Loucy (cell line): ENCODE measurements around the gene NKAIN4.

Experiments used
- H2AFZ ChIP-seq: fragments of 200-600 bp; sonication (generic); 2 replicates; pipeline ENCODE4 v1.6.0; 2016; ENCODE audit warnings: antibody characterized with exemption, mild to moderate bottlenecking, low read length, moderate library complexity
- H3F3A ChIP-seq: fragments of 200-600 bp; 2 replicates; pipeline ENCODE4 v1.6.0; 2016; ENCODE audit warnings: antibody characterized with exemption, low read depth, mild to moderate bottlenecking
- H3K27me3 ChIP-seq: fragments of 200-600 bp; sonication (generic); 2 replicates; pipeline ENCODE4 v1.6.1; 2014; ENCODE audit warnings: low read length, mild to moderate bottlenecking; ENCODE audit not compliant: insufficient read depth, poor library complexity, severe bottlenecking
- H3K36me3 ChIP-seq: fragments of 200-600 bp; sonication (generic); 2 replicates; pipeline ENCODE4 v1.6.1; 2016; ENCODE audit warnings: low read length; ENCODE audit not compliant: insufficient read depth
- H3K4me1 ChIP-seq: fragments of 200-600 bp; sonication (generic); 2 replicates; pipeline ENCODE4 v1.5.1; 2014; ENCODE audit warnings: low read length, mild to moderate bottlenecking; ENCODE audit not compliant: insufficient read depth, poor library complexity, severe bottlenecking
- H3K4me2 ChIP-seq: fragments of 200-600 bp; sonication (generic); 2 replicates; pipeline ENCODE4 v1.6.0; 2014; ENCODE audit warnings: antibody characterized with exemption, low read length, low read depth, mild to moderate bottlenecking; ENCODE audit not compliant: poor library complexity, severe bottlenecking
- H3K4me3 ChIP-seq: fragments of 200-600 bp; sonication (generic); 2 replicates; pipeline ENCODE4 v1.5.1; 2014; ENCODE audit warnings: low read length, mild to moderate bottlenecking, mixed read lengths; ENCODE audit not compliant: poor library complexity, severe bottlenecking
- H3K79me2 ChIP-seq: fragments of 200-600 bp; sonication (generic); 2 replicates; pipeline ENCODE4 v1.6.1; 2014; ENCODE audit warnings: low read length; ENCODE audit not compliant: insufficient read depth
- H3K9ac ChIP-seq: fragments of 200-600 bp; sonication (generic); 2 replicates; pipeline ENCODE4 v1.6.0; 2014; ENCODE audit warnings: mild to moderate bottlenecking, low read depth, low read length, moderate library complexity; ENCODE audit not compliant: poor library complexity, severe bottlenecking
- H3K9me2 ChIP-seq: fragments of 200-600 bp; sonication (generic); replicated peaks from 2 replicates; pipeline ENCODE4 v1.6.1; 2016; ENCODE audit warnings: low read depth, low read length, mixed read lengths
- H3K9me3 ChIP-seq: fragments of 200-600 bp; sonication (generic); 2 replicates; pipeline ENCODE4 v1.6.1; 2014; ENCODE audit warnings: mild to moderate bottlenecking, antibody characterized with exemption, low read length, low read depth; ENCODE audit not compliant: insufficient read depth
- H4K20me1 ChIP-seq: fragments of 200-600 bp; sonication (generic); 2 replicates; pipeline ENCODE4 v1.6.0; 2014; ENCODE audit warnings: antibody characterized with exemption, low read length, mild to moderate bottlenecking; ENCODE audit not compliant: insufficient read depth, poor library complexity, severe bottlenecking
- EZH2phosphoT487 ChIP-seq: fragments of 200-600 bp; IDR thresholded peaks from 2 replicates; pipeline ENCODE4 v1.6.1; 2018; ENCODE audit warnings: antibody characterized with exemption, mild to moderate bottlenecking, moderate library complexity, borderline replicate concordance
- TF ChIP-seq, protein P1 (sequence below): fragments of 200-600 bp; sonication (generic); conservative IDR thresholded peaks from 2 replicates; pipeline ENCODE4 v1.5.1; 2014; ENCODE audit warnings: mild to moderate bottlenecking, antibody characterized with exemption, low read length

The NKAIN4 gene

DNA sequence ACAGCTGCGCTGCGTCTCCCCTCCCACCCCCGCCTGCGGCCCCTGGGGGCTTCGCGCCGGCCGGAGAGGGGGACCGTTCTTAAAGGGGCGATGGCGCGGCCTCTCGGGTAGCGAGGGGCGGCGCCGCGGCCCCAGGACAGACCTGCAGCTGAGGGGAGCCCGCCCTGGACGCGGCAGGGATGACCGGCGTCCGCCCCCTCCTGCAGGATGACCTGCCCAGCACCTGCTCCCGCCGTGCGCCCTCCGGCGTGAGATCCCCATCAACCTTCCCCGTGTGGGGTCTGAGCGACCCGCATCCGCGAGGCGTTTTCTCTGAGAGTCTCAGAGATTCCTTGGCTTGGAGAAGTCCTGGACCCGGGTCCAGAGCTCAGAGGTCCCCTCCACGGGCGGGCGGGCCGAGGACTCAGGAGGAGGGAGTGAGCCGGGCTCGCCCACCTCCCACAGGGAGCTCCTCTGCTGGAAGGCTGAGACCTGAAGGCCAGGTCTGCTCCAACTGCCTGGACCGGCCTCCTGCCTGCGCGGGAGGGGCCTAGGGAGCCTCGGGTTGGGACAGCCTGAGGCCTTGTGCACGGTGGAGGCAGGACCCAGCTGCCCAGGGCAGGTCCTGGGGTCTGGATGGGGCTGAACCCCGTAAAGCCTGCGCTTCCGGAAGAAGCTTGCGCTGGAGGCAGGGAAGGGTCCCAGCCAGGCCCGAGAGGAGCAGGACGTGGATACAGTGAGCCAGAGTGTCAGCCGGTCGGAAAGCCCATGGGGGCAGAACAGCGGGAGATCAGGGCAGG lies 532 bp upstream of the NKAIN4 start:
- Histone ChIP-seq H2AFZ (no peak overlapping the region), H4K20me1 (no peaks in the 10 kb centered on the region), H3K4me1 (no peaks in the 10 kb centered on the region), H3K9me3 (no peaks in the 10 kb centered on the region), H3K4me2 (no peak overlapping the region), H3K36me3 (no peaks in the 10 kb centered on the region), H3K4me3 (no peak overlapping the region), H3K27me3 (no peaks in the 10 kb centered on the region), H3K79me2 (no peaks in the 10 kb centered on the region), H3K9ac (no peak overlapping the region), H3K9me2 (no peaks in the 10 kb centered on the region), H3F3A (no peaks in the 10 kb centered on the region)
- TF ChIP-seq EZH2phosphoT487: no peak
- TF ChIP-seq, protein P1, sequence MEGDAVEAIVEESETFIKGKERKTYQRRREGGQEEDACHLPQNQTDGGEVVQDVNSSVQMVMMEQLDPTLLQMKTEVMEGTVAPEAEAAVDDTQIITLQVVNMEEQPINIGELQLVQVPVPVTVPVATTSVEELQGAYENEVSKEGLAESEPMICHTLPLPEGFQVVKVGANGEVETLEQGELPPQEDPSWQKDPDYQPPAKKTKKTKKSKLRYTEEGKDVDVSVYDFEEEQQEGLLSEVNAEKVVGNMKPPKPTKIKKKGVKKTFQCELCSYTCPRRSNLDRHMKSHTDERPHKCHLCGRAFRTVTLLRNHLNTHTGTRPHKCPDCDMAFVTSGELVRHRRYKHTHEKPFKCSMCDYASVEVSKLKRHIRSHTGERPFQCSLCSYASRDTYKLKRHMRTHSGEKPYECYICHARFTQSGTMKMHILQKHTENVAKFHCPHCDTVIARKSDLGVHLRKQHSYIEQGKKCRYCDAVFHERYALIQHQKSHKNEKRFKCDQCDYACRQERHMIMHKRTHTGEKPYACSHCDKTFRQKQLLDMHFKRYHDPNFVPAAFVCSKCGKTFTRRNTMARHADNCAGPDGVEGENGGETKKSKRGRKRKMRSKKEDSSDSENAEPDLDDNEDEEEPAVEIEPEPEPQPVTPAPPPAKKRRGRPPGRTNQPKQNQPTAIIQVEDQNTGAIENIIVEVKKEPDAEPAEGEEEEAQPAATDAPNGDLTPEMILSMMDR: no peak

DNA sequence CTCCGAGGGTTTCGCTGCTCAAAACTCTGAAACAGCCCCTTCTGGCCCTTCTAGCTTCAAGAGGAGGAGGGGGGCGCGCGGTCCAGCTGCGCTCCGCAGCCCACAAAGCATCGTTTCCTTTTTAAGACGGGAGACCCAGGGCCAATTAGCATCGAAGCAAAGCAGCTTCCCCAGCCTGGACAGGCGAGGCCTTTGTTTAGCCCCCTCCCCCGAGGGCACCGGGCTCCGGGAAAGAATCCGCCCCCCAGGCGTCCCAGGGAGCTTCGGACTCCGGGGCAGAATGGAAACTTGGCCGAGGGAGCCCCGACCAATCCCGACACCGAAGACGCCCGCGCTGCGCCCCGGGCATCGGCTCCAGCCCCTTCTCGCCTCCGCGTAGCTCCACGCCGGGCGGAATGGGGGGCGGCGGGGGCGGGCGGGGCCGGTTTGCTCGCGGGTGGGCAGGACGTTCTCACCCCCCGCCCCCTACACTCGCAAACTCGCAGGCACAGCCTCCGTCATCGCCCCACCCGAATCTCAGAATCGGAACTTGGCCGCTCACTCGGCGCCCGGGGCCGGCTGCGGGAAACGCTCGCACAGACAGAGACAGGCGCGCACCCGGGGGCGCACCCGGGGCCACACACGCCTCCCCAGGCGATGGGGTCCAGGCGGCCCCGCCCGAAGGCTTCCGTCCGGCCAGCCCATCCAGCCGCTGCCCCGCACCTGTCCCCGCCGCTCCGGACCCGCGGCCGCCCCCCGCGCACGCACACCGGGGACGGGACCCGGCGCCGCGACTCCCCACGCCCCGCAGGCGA lies 628 bp downstream of the NKAIN4 start:
- Histone ChIP-seq H4K20me1 (no peaks in the 10 kb centered on the region), H3K9me3 (no peaks in the 10 kb centered on the region), H3F3A (no peaks in the 10 kb centered on the region), H3K4me2 (no peak overlapping the region), H3K4me1 (no peaks in the 10 kb centered on the region), H3K9me2 (no peaks in the 10 kb centered on the region), H3K79me2 (no peaks in the 10 kb centered on the region), H3K36me3 (no peaks in the 10 kb centered on the region), H3K4me3 (no peak overlapping the region), H3K9ac (no peak overlapping the region), H2AFZ (no peak overlapping the region), H3K27me3 (no peaks in the 10 kb centered on the region)
- TF ChIP-seq, protein P1: no peak
- no peak for TF ChIP-seq EZH2phosphoT487

DNA sequence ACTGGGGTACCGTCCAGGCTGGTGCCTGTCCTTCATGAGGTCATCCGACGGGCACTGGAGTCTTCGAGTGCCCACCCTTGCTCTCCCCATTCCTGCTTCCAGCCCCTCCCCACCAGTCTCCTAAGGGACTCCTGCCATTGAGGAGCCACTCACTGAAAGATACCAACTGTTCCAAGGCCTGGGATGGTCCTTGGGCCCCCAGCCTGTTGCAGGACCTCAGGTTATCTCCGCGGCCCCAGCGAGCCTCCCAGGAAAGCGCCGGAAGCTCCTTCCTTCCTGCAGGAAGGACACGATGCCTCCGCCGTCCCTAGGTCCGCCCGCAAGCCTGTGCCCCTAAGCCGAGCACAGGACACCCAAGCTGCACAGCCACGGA lies 1.2 kb downstream of the NKAIN4 start:
- Histone ChIP-seq H2AFZ (no peak overlapping the region), H3K4me3 (no peak overlapping the region), H3K9me2 (no peaks in the 10 kb centered on the region), H3K4me1 (no peaks in the 10 kb centered on the region), H3K4me2 (no peak overlapping the region), H4K20me1 (no peaks in the 10 kb centered on the region), H3K9me3 (no peaks in the 10 kb centered on the region), H3K36me3 (no peaks in the 10 kb centered on the region), H3K27me3 (no peaks in the 10 kb centered on the region), H3K9ac (no peak overlapping the region), H3F3A (no peaks in the 10 kb centered on the region), H3K79me2 (no peaks in the 10 kb centered on the region)
- no peak for TF ChIP-seq EZH2phosphoT487
- TF ChIP-seq, protein P1: no peak
